SK-N-SH (cell line): ENCODE results near the gene ENSA. TPM values are rescaled to one million over a fixed set of nuclear protein-coding genes. Genes with fewer than 3 reads are reported as not detected.

ENCODE experiments used
- CTCF ChIA-PET: fragments of 300-600, 350-600 bp; formaldehyde crosslinking; extraction: SDS; loops from one replicate; lab custom pipeline; 2021; lab: Yijun Ruan, JAX
- POLR2A ChIA-PET: fragments of 350-600 bp; sonication (Branson Sonifier 250); formaldehyde crosslinking; extraction: SDS; loops from one replicate; lab custom pipeline; 2020; ENCODE audit warnings: antibody characterized with exemption, inconsistent platforms; lab: Yijun Ruan, JAX
- DNase-seq: peaks from one replicate; pipeline ENCODE4 v3.0.0; 2012
- H2AFZ ChIP-seq: fragments of 200-600 bp; sonication (generic); 2 replicates; pipeline ENCODE4 v1.8.1; 2016; ENCODE audit warnings: antibody characterized with exemption, mild to moderate bottlenecking, low read depth
- H3F3A ChIP-seq: fragments of 200-600 bp; sonication (generic); replicated peaks from 2 replicates; pipeline ENCODE3; 2016; ENCODE audit warnings: antibody characterized with exemption, mild to moderate bottlenecking; ENCODE audit not compliant: insufficient read depth
- H3K27ac ChIP-seq, 2 experiments: fragments of 200-500 bp in 1 of 2; fragments of 200-600 bp in 1 of 2; sonication (Bioruptor generic) in 1 of 2; sonication (generic), shearing (Covaris generic) in 1 of 2; 2 replicates each; pipeline versions ENCODE4 v1.5.1 to v1.6.1; 2014 to 2016; ENCODE audit warnings: low read depth in 2 of 2, inconsistent platforms in 1 of 2, low read length in 1 of 2, mild to moderate bottlenecking in 1 of 2, mixed read lengths in 1 of 2
- H3K27me3 ChIP-seq: fragments of 200-600 bp; sonication (generic), shearing (Covaris generic); 2 replicates; pipeline ENCODE4 v1.6.1; 2016; ENCODE audit warnings: mixed run types; ENCODE audit not compliant: insufficient read depth
- H3K36me3 ChIP-seq, 2 experiments: fragments of 200-500 bp in 1 of 2; fragments of 200-600 bp in 1 of 2; sonication (Bioruptor generic) in 1 of 2; sonication (generic) in 1 of 2; replicated peaks in 1 of 2; 2 replicates each; pipeline versions ENCODE3 to v1.5.1; 2014 to 2016; ENCODE audit warnings: low read length in 1 of 2, mild to moderate bottlenecking in 1 of 2; ENCODE audit not compliant: insufficient read depth in 2 of 2, control insufficient read depth in 1 of 2
- H3K4me1 ChIP-seq, 2 experiments: fragments of 200-500 bp in 1 of 2; fragments of 200-600 bp in 1 of 2; sonication (Bioruptor generic) in 1 of 2; sonication (generic), shearing (Covaris generic) in 1 of 2; 2 replicates each; pipeline versions ENCODE4 v1.5.1 to v1.6.1; 2014 to 2016; ENCODE audit warnings: low read depth in 1 of 2, low read length in 1 of 2, mixed run types in 1 of 2; ENCODE audit not compliant: insufficient read depth in 2 of 2, control insufficient read depth in 1 of 2
- H3K4me2 ChIP-seq: fragments of 200-600 bp; sonication (generic), shearing (Covaris generic); 2 replicates; pipeline ENCODE4 v1.6.1; 2017; ENCODE audit warnings: mixed run types
- H3K4me3 ChIP-seq, 2 experiments: fragments of 200-500 bp in 1 of 2; fragments of 200-600 bp in 1 of 2; sonication (Bioruptor generic) in 1 of 2; sonication (generic), shearing (Covaris generic) in 1 of 2; 2 replicates each; pipeline versions ENCODE4 v1.5.1 to v1.8.1; 2014 to 2016; ENCODE audit warnings: low read depth in 2 of 2, inconsistent platforms in 1 of 2, low read length in 1 of 2, mild to moderate bottlenecking in 1 of 2, mixed read lengths in 1 of 2, moderate library complexity in 1 of 2
- H3K79me2 ChIP-seq: fragments of 200-600 bp; sonication (generic); 2 replicates; pipeline ENCODE4 v1.8.1; 2017; ENCODE audit warnings: mild to moderate bottlenecking; ENCODE audit not compliant: insufficient read depth
- H3K9ac ChIP-seq: fragments of 200-600 bp; sonication (generic); 2 replicates; pipeline ENCODE4 v1.6.1; 2017; ENCODE audit warnings: mixed run types
- H3K9me2 ChIP-seq: fragments of 200-600 bp; sonication (generic); 2 replicates; pipeline ENCODE4 v1.6.1; 2017; ENCODE audit warnings: mixed run types
- H3K9me3 ChIP-seq: fragments of 200-600 bp; sonication (generic); 2 replicates; pipeline ENCODE4 v1.6.1; 2017; ENCODE audit warnings: mixed run types, mild to moderate bottlenecking, moderate library complexity
- H4K20me1 ChIP-seq: fragments of 200-600 bp; sonication (generic); 2 replicates; pipeline ENCODE4 v1.6.1; 2017; ENCODE audit warnings: mild to moderate bottlenecking, mixed run types; ENCODE audit not compliant: insufficient read depth
- ELF1 ChIP-seq: IDR thresholded peaks from 2 replicates; pipeline ENCODE4 v1.4.0; 2012
- FOXJ3 ChIP-seq: sonication (generic); formaldehyde crosslinking; IDR thresholded peaks from 2 replicates; pipeline ENCODE4 v1.5.1; 2020; ENCODE audit warnings: mild to moderate bottlenecking, missing genetic modification reagents
- MXI1 ChIP-seq: IDR thresholded peaks from 2 replicates; pipeline ENCODE4 v1.6.1; 2012; ENCODE audit warnings: mild to moderate bottlenecking, low read depth, low read length, improper control_type of control experiment
- NFIC ChIP-seq: IDR thresholded peaks from 2 replicates; pipeline ENCODE4 v1.4.0; 2012; ENCODE audit warnings: borderline replicate concordance
- POLR2AphosphoS5 ChIP-seq: IDR thresholded peaks from 2 replicates; pipeline ENCODE4 v1.6.1; 2012; ENCODE audit warnings: low read depth, low read length
- RFX5 ChIP-seq: IDR thresholded peaks from 2 replicates; pipeline ENCODE4 v1.6.1; 2012; ENCODE audit warnings: mild to moderate bottlenecking, improper control_type of control experiment, low read length
- TCF12 ChIP-seq: IDR thresholded peaks from 2 replicates; pipeline ENCODE4 v1.4.0; 2012
- WGBS: methylation state at CpG from one replicate; pipeline ENCODE4 v1.1.6; 2017; ENCODE audit warnings: low lambda C conversion rate; 5-methylcytosine and 5-hydroxymethylcytosine counted together
- polyA plus RNA-seq, 3 experiments: library from polyadenylated mRNA; depleted of rRNA; stranded (reverse); fragments of >200 nt; gene quantifications; 2 replicates each; pipeline ENCODE4 v1.2.3, GENCODE V29; 2012
- TF ChIP-seq, protein P1 (sequence below): fragments of 150-350 bp; IDR thresholded peaks from 2 replicates; pipeline ENCODE4 v1.6.1; 2017; ENCODE audit warnings: antibody characterized with exemption, low read length, low read depth, borderline replicate concordance
- TF ChIP-seq, protein P2 (sequence below): IDR thresholded peaks from 2 replicates; pipeline ENCODE4 v1.4.0; 2012; ENCODE audit warnings: low read depth, borderline replicate concordance
- TF ChIP-seq, protein P3 (sequence below): IDR thresholded peaks from 2 replicates; pipeline ENCODE4 v1.6.1; 2012; ENCODE audit warnings: mild to moderate bottlenecking, low read depth, low read length, moderate library complexity

The ENSA gene
- polyA plus RNA-seq, 1 of the 3 experiments (the other 2 are of a cell fraction): 56.3 TPM

DNA sequence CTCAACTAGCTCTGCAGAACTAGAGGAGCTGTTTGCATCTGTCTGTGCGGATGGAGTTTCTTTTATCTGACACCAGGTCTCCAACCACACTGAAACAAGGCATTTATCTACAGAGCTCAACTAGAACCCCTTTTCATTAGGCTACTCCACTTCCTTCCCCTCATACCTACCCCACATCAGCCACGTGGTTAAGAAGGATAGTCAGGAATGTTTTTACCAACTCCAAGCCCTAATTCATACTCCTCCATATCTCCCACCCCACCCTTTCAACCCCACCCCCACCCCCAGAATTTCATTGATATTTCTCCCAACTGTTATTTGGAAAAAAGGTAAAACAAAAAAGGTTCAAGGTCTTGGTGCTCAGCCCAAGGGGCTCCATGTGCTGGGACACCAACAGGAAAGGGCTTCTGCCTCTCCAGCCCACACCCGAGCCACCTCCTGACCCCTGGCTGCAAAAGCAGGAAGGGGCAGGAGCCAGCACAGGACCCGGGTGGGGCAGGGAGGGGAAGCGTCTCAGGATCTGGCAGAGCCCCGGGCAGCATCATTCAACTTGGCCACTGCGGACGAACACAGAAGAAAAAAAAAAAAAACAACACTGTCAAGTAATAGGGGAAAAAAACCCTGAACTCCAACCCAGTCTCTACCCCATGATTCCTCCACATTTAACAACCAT is 7.0 kb downstream of the ENSA start:
- H3K9me3 ChIP-seq: no peaks in the 10 kb centered on the region
- H3K36me3 ChIP-seq: peaks cover 41 to 55% of the 10 kb centered on the region in 2 experiments
- peaks cover 10 to 22% of the 10 kb centered on the region in 2 experiments for H3K4me1 ChIP-seq
- POLR2A ChIA-PET: interaction anchor here (1.5 kb wide), 1 partner anchor 45 kb away, joined by 3 read pairs; no protein-coding TSS in a partner anchor
- no peaks in the 10 kb centered on the region for H3K9me2 ChIP-seq
- H3K79me2 ChIP-seq: peaks cover 30% of the 10 kb centered on the region
- peak overlapping the region in 1 of 2 experiments; percentile 72; a peak in 1 of 4 replicates for H3K27ac ChIP-seq
- no peak overlapping the region for H3K4me2 ChIP-seq
- no peak for DNase-seq
- 84% methylated on average over 7 of the region's 8 CpGs for WGBS
- H2AFZ ChIP-seq: no peak overlapping the region
- H3F3A ChIP-seq: peaks cover 28% of the 10 kb centered on the region
- CTCF ChIA-PET: interaction anchor here (1.0 to 5.4 kb wide), 4 partner anchors 18 to 74 kb away, joined by 3 to 58 read pairs (median 4); no protein-coding TSS in a partner anchor
- H3K27me3 ChIP-seq: no peaks in the 10 kb centered on the region
- H3K9ac ChIP-seq: no peak overlapping the region
- TF ChIP-seq FOXJ3 (CRISPR knock-in tag): no peak
- no peak for TF ChIP-seq MXI1
- no peak for TF ChIP-seq ELF1
- TF ChIP-seq TCF12: no peak
- TF ChIP-seq, protein P1, sequence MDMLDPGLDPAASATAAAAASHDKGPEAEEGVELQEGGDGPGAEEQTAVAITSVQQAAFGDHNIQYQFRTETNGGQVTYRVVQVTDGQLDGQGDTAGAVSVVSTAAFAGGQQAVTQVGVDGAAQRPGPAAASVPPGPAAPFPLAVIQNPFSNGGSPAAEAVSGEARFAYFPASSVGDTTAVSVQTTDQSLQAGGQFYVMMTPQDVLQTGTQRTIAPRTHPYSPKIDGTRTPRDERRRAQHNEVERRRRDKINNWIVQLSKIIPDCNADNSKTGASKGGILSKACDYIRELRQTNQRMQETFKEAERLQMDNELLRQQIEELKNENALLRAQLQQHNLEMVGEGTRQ: no peak
- no peak for TF ChIP-seq POLR2AphosphoS5
- no peak for TF ChIP-seq RFX5
- TF ChIP-seq, protein P2, sequence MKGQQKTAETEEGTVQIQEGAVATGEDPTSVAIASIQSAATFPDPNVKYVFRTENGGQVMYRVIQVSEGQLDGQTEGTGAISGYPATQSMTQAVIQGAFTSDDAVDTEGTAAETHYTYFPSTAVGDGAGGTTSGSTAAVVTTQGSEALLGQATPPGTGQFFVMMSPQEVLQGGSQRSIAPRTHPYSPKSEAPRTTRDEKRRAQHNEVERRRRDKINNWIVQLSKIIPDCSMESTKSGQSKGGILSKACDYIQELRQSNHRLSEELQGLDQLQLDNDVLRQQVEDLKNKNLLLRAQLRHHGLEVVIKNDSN: no peak
- TF ChIP-seq, protein P3, sequence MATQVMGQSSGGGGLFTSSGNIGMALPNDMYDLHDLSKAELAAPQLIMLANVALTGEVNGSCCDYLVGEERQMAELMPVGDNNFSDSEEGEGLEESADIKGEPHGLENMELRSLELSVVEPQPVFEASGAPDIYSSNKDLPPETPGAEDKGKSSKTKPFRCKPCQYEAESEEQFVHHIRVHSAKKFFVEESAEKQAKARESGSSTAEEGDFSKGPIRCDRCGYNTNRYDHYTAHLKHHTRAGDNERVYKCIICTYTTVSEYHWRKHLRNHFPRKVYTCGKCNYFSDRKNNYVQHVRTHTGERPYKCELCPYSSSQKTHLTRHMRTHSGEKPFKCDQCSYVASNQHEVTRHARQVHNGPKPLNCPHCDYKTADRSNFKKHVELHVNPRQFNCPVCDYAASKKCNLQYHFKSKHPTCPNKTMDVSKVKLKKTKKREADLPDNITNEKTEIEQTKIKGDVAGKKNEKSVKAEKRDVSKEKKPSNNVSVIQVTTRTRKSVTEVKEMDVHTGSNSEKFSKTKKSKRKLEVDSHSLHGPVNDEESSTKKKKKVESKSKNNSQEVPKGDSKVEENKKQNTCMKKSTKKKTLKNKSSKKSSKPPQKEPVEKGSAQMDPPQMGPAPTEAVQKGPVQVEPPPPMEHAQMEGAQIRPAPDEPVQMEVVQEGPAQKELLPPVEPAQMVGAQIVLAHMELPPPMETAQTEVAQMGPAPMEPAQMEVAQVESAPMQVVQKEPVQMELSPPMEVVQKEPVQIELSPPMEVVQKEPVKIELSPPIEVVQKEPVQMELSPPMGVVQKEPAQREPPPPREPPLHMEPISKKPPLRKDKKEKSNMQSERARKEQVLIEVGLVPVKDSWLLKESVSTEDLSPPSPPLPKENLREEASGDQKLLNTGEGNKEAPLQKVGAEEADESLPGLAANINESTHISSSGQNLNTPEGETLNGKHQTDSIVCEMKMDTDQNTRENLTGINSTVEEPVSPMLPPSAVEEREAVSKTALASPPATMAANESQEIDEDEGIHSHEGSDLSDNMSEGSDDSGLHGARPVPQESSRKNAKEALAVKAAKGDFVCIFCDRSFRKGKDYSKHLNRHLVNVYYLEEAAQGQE: no peak
- no peak for TF ChIP-seq NFIC
- H4K20me1 ChIP-seq: no peaks in the 10 kb centered on the region
- H3K4me3 ChIP-seq: no peak overlapping the region
